GM18951 (cell line): ENCODE results near the gene GPC5.

Experiments
- POLR2A ChIP-seq: IDR thresholded peaks from 4 replicates; pipeline ENCODE4 v1.6.1; 2011; ENCODE audit warnings: mild to moderate bottlenecking; ENCODE audit not compliant: insufficient read length, insufficient read depth; ENCODE audit errors: extremely low read depth
- in situ Hi-C: fragments of 300-500 bp; cut with MboI; formaldehyde crosslinking; loops from one replicate; pipeline ENCODE4 v1.12.0; 2022; ENCODE audit warnings: low sequenced_read_pairs, mixed read lengths, inconsistent platforms; ENCODE audit not compliant: unreplicated experiment

GPC5 gene

GRCh38 chr13:92097337-92097903 lies 699.0 kb downstream of the GPC5 start:
- no peak for TF ChIP-seq POLR2A
- in situ Hi-C loops, result no loop called here

GRCh38 chr13:92101801-92102200 lies 703.4 kb downstream of the GPC5 start:
- TF ChIP-seq POLR2A, result no peak
- in situ Hi-C loops, result no loop called here

GRCh38 chr13:92103689-92104153 lies 705.3 kb downstream of the GPC5 start:
- in situ Hi-C loops, result no loop called here
- TF ChIP-seq POLR2A, result no peak

GRCh38 chr13:92122186-92122853 lies 723.9 kb downstream of the GPC5 start:
- in situ Hi-C loops, result no loop called here
- no peak for TF ChIP-seq POLR2A

GRCh38 chr13:92126399-92126798 lies 728.0 kb downstream of the GPC5 start:
- no peak for TF ChIP-seq POLR2A
- in situ Hi-C loops, result no loop called here

- TF ChIP-seq POLR2A, result no peak
- in situ Hi-C loops, result no loop called here
These were observed 737.1 kb downstream of the GPC5 start for GRCh38 chr13:92135509-92135908.

- TF ChIP-seq POLR2A, result no peak
- in situ Hi-C loops, result no loop called here
These were observed 738.2 kb downstream of the GPC5 start for GRCh38 chr13:92136449-92137155.

GRCh38 chr13:92137520-92137919 lies 739.1 kb downstream of the GPC5 start:
- TF ChIP-seq POLR2A, result no peak
- in situ Hi-C loops, result no loop called here

GRCh38 chr13:92143766-92144165 lies 745.3 kb downstream of the GPC5 start:
- no peak for TF ChIP-seq POLR2A
- in situ Hi-C loops, result no loop called here

- TF ChIP-seq POLR2A, result no peak
- in situ Hi-C loops, result no loop called here
These were observed 752.2 kb downstream of the GPC5 start for GRCh38 chr13:92150606-92151005.

- in situ Hi-C loops, result no loop called here
- no peak for TF ChIP-seq POLR2A
These were observed 759.9 kb downstream of the GPC5 start for GRCh38 chr13:92158346-92158745.

- no peak for TF ChIP-seq POLR2A
- in situ Hi-C loops, result no loop called here
These were observed 766.4 kb downstream of the GPC5 start for GRCh38 chr13:92164822-92165221.

- in situ Hi-C loops, result no loop called here
- no peak for TF ChIP-seq POLR2A
These were observed 773.8 kb downstream of the GPC5 start for GRCh38 chr13:92172191-92172590.

GRCh38 chr13:92173254-92173653 lies 774.8 kb downstream of the GPC5 start:
- in situ Hi-C loops, result no loop called here
- TF ChIP-seq POLR2A, result no peak
